ENCODE data around the gene ANKRD13B.
A peak's percentile ranks its signal among the peaks of the same experiment; 100 is the strongest.

The ANKRD13B gene

GRCh38 chr17:29588562-29589411, 4.1 kb upstream of the ANKRD13B start:
- peak overlapping the region; percentile 55 for H3K27ac ChIP-seq (ENCODE audit: extremely low read depth, low read depth, low read length)
- H3K4me1 ChIP-seq (ENCODE audit: control insufficient read depth, insufficient read depth, low read length): peaks cover 23% of the 10 kb centered on the region
- H3K4me3 ChIP-seq (ENCODE audit: low read depth, low read length): peak overlapping the region; percentile 86
- POLR2A ChIA-PET: interaction anchor here (0.7 to 1.8 kb wide), 6 partner anchors 12 to 295 kb away, joined by 3 to 8 read pairs (median 4); partner anchors contain the start of genes NUFIP2 and TP53I13
- no peaks in the 10 kb centered on the region for H3K9me3 ChIP-seq (ENCODE audit: control insufficient read depth, insufficient read depth, low read depth, low read length)
- peaks cover 0 to 16% of the 10 kb centered on the region in 2 experiments; a peak in 1 of 3 replicates for H3K36me3 ChIP-seq (ENCODE audit: control insufficient read depth in 2 of 2, insufficient read depth in 1 of 2, low read length in 2 of 2)
- CTCF ChIA-PET: interaction anchor here (0.6 to 1.8 kb wide), 6 partner anchors 8 to 439 kb away, joined by 3 to 7 read pairs (median 4); partner anchors contain the start of gene CORO6
- TF ChIP-seq ZNF544 (tag by site-specific recombination; IDR thresholded peaks at IDR 0.05): no peak
- TF ChIP-seq, protein P1, sequence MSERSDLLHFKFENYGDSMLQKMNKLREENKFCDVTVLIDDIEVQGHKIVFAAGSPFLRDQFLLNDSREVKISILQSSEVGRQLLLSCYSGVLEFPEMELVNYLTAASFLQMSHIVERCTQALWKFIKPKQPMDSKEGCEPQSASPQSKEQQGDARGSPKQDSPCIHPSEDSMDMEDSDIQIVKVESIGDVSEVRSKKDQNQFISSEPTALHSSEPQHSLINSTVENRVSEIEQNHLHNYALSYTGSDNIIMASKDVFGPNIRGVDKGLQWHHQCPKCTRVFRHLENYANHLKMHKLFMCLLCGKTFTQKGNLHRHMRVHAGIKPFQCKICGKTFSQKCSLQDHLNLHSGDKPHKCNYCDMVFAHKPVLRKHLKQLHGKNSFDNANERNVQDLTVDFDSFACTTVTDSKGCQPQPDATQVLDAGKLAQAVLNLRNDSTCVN (tag by site-specific recombination; optimal IDR thresholded peaks at IDR 0.05): peak; percentile 64
- no peak for TF ChIP-seq ZNF549 (tag by site-specific recombination; IDR thresholded peaks at IDR 0.05)
- no peak for TF ChIP-seq TCF7L2 (IDR thresholded peaks at IDR 0.05; ENCODE audit: borderline replicate concordance, low read depth, low read length)
- no peak for TF ChIP-seq SETDB1 (IDR thresholded peaks at IDR 0.05; ENCODE audit: insufficient read length, low read length)
- TF ChIP-seq BCL11B (tag by site-specific recombination; IDR thresholded peaks at IDR 0.05; ENCODE audit: low read depth): no peak
- peak; percentile 68; the same call in 1 of the 2 replicates for TF ChIP-seq ZEB2 (tag by site-specific recombination; IDR thresholded peaks at IDR 0.05)
- no peak for TF ChIP-seq GFI1B (tag by site-specific recombination; IDR thresholded peaks at IDR 0.05)
- no peak for TF ChIP-seq ZNF214 (tag by site-specific recombination; IDR thresholded peaks at IDR 0.05; ENCODE audit: borderline replicate concordance)
- no peak for TF ChIP-seq ZNF629 (tag by site-specific recombination; IDR thresholded peaks at IDR 0.05)
- TF ChIP-seq, protein P2, sequence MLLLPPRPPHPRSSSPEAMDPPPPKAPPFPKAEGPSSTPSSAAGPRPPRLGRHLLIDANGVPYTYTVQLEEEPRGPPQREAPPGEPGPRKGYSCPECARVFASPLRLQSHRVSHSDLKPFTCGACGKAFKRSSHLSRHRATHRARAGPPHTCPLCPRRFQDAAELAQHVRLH (tag by site-specific recombination; IDR thresholded peaks at IDR 0.05): no peak
- TF ChIP-seq, protein P3, sequence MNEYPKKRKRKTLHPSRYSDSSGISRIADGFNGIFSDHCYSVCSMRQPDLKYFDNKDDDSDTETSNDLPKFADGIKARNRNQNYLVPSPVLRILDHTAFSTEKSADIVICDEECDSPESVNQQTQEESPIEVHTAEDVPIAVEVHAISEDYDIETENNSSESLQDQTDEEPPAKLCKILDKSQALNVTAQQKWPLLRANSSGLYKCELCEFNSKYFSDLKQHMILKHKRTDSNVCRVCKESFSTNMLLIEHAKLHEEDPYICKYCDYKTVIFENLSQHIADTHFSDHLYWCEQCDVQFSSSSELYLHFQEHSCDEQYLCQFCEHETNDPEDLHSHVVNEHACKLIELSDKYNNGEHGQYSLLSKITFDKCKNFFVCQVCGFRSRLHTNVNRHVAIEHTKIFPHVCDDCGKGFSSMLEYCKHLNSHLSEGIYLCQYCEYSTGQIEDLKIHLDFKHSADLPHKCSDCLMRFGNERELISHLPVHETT (tag by site-specific recombination; IDR thresholded peaks at IDR 0.05): no peak
- TF ChIP-seq ZNF23 (tag by site-specific recombination; IDR thresholded peaks at IDR 0.05; ENCODE audit: borderline replicate concordance): no peak
- TF ChIP-seq ZNF248 (tag by site-specific recombination; IDR thresholded peaks at IDR 0.05): no peak
- TF ChIP-seq, protein P4, sequence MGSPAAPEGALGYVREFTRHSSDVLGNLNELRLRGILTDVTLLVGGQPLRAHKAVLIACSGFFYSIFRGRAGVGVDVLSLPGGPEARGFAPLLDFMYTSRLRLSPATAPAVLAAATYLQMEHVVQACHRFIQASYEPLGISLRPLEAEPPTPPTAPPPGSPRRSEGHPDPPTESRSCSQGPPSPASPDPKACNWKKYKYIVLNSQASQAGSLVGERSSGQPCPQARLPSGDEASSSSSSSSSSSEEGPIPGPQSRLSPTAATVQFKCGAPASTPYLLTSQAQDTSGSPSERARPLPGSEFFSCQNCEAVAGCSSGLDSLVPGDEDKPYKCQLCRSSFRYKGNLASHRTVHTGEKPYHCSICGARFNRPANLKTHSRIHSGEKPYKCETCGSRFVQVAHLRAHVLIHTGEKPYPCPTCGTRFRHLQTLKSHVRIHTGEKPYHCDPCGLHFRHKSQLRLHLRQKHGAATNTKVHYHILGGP (tag by site-specific recombination; IDR thresholded peaks at IDR 0.05): no peak
- TF ChIP-seq, protein P5, sequence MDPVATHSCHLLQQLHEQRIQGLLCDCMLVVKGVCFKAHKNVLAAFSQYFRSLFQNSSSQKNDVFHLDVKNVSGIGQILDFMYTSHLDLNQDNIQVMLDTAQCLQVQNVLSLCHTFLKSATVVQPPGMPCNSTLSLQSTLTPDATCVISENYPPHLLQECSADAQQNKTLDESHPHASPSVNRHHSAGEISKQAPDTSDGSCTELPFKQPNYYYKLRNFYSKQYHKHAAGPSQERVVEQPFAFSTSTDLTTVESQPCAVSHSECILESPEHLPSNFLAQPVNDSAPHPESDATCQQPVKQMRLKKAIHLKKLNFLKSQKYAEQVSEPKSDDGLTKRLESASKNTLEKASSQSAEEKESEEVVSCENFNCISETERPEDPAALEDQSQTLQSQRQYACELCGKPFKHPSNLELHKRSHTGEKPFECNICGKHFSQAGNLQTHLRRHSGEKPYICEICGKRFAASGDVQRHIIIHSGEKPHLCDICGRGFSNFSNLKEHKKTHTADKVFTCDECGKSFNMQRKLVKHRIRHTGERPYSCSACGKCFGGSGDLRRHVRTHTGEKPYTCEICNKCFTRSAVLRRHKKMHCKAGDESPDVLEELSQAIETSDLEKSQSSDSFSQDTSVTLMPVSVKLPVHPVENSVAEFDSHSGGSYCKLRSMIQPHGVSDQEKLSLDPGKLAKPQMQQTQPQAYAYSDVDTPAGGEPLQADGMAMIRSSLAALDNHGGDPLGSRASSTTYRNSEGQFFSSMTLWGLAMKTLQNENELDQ (tag by site-specific recombination; IDR thresholded peaks at IDR 0.05; ENCODE audit: low read depth): no peak
- no peak for TF ChIP-seq ZFP3 (tag by site-specific recombination; IDR thresholded peaks at IDR 0.05; ENCODE audit: low read depth)
- no peak for TF ChIP-seq ZNF623 (tag by site-specific recombination; IDR thresholded peaks at IDR 0.05)
- TF ChIP-seq ZNF112 (tag by site-specific recombination; IDR thresholded peaks at IDR 0.05): no peak
- peak; percentile 89 for TF ChIP-seq PATZ1 (tag by site-specific recombination; IDR thresholded peaks at IDR 0.05)
- TF ChIP-seq, protein P6, sequence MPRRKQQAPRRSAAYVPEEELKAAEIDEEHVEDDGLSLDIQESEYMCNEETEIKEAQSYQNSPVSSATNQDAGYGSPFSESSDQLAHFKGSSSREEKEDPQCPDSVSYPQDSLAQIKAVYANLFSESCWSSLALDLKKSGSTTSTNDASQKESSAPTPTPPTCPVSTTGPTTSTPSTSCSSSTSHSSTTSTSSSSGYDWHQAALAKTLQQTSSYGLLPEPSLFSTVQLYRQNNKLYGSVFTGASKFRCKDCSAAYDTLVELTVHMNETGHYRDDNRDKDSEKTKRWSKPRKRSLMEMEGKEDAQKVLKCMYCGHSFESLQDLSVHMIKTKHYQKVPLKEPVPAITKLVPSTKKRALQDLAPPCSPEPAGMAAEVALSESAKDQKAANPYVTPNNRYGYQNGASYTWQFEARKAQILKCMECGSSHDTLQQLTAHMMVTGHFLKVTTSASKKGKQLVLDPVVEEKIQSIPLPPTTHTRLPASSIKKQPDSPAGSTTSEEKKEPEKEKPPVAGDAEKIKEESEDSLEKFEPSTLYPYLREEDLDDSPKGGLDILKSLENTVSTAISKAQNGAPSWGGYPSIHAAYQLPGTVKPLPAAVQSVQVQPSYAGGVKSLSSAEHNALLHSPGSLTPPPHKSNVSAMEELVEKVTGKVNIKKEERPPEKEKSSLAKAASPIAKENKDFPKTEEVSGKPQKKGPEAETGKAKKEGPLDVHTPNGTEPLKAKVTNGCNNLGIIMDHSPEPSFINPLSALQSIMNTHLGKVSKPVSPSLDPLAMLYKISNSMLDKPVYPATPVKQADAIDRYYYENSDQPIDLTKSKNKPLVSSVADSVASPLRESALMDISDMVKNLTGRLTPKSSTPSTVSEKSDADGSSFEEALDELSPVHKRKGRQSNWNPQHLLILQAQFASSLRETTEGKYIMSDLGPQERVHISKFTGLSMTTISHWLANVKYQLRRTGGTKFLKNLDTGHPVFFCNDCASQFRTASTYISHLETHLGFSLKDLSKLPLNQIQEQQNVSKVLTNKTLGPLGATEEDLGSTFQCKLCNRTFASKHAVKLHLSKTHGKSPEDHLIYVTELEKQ (tag by site-specific recombination; IDR thresholded peaks at IDR 0.05; ENCODE audit: borderline replicate concordance): no peak
